ENCODE data around the gene HDAC8.
"Not testable (repeated sequence)": the region's sequence is repeated elsewhere in the genome, so short reads cannot be mapped to it uniquely, and the experiment has no call there.

Gene HDAC8

DNA sequence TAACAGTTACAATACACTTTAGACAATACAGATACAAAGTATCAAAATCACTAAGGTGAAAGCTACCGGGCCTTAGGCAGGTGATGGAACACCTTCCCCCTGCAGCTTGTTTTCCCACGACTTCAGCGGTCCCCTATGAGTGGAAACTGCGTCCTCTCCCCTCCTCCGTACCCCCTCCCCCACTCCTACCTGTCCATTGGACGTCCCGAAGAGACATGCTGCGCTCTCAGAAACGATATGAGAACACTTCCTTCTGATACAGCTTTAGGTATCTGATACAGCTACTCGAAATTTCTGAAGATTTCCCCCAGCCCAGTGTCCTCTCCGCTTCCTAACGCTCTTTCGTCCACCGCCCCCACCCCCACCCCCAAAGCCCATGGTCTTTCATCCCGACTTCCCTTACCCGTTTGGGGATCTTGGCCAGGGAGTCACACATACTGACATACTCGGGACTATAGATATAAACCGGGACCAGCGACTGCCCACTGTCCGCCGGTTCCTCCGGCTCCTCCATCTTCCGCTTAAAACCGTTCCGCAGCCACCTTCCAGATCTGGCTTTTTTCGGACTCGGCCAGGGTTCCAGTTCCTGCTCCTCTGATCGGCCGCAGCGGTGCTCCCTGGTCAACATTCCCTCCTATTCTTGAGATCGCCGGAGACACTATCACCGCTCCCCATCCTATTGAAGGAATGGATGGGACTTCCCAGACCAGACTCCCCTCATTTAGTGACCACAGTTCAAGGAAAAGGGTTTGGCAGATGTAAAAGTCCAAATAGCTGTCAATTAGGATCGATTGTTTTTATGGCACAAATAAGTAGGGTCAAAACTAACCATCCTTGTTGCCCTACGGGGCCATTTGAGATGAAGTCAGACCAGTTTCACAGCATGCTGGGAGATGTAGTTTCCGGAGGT is at the start of gene HDAC8:
HDAC8 (minus strand) TSS at position 596 of the 910 bp plus-strand sequence; CDS start at position 514, 82 bp downstream.
- no peak for FAIRE-seq

DNA sequence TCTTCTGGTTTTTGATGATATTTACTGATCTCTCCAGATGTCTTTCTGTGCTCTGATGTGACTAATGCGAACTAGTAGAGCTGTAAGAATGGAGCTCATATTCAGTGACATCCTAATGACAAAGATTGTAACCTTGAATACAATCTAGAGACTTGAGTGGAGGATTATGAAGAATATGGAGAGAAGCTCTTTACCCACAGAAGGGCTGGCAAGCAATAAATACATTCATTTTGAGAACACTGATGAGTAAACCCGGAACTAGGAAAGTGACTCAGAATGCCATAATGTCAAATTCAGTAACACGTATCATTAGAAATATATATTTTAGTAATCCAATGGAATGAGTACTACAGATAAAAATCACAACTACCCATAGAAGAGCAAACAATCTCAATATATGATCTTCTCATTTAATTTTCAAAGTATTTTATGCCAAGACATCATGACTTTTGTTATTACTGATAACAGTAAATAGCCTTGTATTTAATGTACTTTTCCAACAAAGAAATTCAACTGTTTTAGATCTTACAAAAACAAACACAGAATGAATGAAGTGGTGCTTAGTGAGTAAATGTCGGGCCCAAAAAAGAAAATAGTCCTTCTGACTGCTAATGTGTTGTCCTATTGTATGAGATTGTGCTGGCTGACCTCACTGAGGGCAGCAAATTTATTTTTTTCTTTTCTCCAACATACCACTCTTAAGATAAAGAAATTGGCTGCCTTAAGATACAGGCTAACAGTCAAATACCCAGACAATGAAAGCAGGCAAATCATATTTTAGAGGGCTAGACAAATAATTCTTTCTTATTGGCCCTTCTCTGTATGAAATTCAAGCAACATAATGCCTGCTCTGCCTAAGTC is 49.2 kb upstream of the HDAC8 start:
- no peak for FAIRE-seq

DNA sequence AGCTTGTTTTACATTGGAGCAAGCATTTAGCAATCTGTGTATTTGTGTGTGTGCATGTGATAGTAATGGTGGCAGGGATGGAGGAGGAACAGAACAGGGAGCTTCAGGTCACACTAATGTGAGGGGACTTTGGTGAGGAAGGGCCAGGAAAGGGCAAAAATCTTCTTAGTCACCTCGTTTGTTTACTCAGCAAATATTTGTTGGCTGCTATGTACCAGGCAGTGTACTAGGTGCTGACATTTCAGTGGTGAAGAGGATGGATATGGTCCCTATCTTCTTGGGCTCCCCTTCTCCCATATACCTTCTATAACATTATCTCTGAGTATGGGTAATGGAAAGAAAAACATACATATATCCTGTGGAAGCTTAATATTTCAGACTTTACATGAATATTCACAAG is 48.5 kb upstream of the HDAC8 start:
- FAIRE-seq: no peak

DNA sequence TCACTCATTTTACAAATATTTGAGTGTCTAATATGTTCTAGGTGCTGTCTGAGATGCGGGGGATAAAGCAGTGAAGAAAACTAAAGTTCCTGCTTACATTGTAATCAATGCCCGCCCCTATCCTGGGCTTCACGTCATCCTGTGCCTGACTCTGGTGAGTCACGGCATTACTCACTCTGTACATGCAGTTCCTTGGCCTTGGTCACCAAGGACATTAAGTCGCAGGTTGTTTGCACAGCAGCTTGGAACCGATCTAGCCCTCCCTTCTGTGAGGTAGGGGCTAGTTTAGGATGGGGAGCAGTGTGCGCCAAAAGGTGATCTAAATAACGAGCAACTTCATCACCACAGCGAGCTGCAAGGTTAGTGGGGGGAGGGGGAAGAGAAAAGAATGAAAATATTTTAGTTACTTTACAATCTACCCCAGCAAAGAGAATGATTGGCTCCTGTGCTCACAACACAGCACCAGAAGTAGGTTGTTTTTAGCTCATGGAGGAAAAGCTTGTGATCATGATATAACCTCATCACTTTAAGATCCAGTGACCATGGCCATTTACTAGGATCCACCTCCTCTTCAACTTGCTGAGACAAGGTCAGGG is 48.0 kb upstream of the HDAC8 start:
- no peak for FAIRE-seq

DNA sequence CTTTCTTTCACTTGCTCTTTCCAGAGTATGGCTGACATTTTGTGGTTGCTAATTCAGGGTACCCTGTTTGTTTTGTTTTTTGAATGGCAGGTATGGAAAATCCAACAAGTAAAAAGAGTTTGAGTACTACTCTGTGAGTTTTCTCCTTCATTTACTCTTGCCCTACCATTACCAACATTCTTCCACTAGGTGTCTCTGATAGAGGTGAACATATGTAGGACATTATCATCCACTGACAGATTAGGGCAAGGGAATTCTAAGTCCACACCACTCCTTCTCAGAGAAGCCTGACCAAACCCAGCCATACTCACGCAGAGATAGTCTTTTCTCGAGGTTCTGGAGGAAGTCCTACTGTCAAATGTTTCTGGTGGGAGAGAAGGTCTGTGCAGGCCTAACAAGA is 36.7 kb upstream of the HDAC8 start:
- no peak for FAIRE-seq

GRCh38 chrX:72604705-72605104 is 32.1 kb upstream of the HDAC8 start:
- no peak for FAIRE-seq

GRCh38 chrX:72604112-72604511 is 31.5 kb upstream of the HDAC8 start:
- FAIRE-seq: no peak

DNA sequence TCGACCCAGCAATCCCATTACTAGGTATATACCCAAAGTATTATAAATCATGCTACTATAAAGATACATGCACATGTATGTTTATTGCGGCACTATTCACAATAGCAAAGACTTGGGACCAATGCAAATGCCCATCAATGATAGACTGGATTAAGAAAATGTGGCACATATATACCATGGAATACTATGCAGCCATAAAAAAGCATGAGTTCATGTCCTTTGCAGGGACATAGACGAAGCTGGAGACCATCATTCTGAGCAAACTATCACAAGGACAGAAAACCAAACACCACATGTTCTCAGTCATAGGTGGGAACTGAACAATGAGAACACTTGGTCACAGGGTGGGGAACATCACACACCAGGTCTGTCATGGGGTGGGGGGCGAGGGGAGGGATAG is 18.4 kb upstream of the HDAC8 start:
- FAIRE-seq: not testable (repeated sequence)

DNA sequence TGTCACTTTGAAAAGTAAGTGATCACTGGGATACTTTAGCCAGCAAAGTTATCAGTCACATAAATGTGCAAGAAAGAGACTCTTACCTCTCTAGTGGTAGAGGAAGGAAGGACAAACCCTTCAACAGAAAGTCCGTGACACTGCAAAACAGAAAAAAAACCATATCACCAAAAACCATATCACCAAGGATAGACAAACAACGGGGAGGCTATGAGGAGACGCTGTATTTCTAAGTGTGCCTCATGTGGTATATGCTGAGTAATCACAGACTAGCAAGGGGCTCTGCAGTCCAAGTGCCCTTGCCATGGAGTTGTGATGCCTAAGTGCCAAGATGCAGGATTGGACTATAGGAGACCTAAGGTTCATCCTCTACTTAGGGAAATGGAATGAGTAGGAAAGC is 11.5 kb upstream of the HDAC8 start:
- no peak for FAIRE-seq

- no peak for FAIRE-seq
Measured at GRCh38 chrX:72576141-72576894, 3.7 kb upstream of the HDAC8 start.

DNA sequence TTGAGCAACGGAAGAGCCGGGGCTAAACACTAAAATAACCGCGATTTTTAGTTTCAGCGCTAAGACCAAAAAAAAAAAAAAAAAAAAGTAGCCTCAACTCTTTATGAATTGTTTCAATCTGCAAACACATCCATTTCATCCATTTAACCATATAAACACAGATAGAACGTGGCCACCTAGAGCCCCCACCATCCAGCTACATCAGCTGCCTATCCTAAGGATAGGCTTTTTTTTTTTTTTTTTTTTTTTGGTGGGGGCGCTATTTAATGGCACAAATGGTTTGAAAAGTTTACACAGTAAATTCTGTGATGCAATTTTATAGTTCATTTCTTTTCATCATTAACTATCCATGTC is 492 bp upstream of the HDAC8 start:
- FAIRE-seq: no peak

DNA sequence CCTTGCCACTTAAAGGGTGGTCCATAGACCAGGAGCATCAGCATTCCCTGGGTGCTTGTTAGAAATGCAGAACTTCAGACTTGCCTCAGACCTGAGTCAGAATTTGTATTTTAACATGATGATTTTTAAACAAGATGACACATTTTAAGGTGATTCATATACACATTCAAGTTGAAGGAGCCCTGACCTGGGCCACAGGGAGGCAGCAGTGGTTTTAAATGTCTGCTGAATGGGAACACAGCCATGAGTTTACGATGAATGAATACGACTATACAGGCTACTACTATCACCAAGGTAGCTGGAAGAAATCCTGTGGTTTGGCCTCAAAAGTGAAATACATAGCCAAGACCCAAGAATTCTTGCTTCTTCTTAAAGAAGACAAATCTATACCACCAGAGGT is 2.9 kb downstream of the HDAC8 start:
- FAIRE-seq: no peak

DNA sequence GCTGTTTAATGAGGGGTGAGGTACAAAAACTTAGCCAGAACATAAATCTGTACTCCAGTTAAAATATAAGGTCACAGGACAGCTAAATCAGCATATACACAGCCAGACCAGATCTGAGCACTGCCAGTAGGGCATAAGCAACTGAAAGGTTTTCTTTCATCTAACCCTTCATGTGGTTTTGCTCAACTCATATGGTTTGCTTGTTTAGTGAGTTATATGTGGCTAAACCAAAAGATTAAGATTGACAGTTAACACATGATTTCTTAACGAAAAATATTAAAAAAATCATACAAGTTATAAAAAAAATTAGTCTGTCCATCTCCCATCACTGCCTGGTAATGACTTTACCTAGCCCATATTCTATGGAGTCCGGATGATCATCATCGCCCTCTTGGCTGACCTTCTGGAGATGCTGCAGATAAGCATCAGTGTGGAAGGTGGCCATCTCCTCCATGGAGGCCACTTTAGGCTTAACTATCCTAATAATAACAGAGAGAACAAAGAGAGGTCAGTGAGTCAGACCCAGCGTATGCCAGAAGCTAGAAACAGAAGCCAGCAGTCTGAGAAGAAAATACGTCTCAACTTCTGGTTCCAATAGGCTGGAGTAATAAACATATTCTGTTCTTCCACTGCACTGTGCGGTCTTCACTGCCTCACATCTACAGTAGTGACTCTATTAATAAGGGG is 4.1 kb downstream of the HDAC8 start:
- no peak for FAIRE-seq

DNA sequence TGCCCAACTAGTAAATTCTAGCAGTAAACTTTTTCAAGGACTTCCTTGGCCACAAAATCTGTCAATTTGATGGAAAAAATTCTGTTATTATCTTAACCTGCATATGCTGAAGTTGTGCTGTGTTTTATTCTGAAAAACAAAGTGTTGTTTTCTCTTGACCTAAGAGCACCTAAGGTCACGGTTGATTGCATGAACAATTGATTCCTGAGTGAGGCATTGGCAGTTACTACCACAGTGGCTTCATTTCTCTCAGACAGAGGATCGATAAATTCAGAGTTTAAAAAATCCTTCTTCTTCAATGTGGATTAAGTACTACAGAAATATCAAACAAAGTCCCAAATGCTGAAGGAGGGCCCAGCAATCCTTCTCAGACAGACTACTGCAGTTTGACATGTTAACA is 6.2 kb downstream of the HDAC8 start:
- FAIRE-seq: no peak

- not testable (repeated sequence) for FAIRE-seq
Measured at GRCh38 chrX:72559655-72560054, 13.0 kb downstream of the HDAC8 start.

DNA sequence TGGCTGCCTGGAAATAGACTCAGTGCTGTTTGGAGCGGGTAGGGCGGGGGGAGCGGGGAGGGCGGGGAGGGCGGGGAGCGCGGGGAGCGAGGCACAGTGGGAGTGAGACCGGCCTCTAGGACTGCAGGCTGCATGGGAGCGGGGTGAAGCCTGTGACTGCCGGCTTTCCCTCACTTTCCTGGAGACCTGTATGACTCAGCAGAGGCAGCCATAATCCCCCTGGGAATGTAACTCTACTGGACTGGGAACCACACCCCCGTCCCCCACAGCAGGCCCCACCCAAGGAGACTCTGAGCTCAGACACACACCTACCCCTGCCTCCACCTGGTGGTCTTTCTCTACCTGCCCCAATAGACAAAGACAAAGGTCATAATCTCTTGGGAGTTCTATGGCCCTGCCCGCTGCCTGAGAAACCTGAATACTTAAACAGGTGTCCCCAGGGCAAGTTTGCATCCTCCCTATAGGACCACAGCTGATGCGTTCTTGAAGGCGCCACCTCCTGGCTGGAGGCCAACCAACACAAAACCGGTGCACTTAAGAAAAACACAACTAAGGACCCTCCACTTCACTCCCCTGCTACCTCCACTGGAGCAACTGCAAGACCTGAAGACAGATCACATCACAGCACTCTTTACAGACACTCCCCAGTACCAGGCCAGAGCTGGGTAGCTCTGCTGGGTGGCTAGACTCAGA is 18.0 kb downstream of the HDAC8 start:
- no peak for FAIRE-seq

DNA sequence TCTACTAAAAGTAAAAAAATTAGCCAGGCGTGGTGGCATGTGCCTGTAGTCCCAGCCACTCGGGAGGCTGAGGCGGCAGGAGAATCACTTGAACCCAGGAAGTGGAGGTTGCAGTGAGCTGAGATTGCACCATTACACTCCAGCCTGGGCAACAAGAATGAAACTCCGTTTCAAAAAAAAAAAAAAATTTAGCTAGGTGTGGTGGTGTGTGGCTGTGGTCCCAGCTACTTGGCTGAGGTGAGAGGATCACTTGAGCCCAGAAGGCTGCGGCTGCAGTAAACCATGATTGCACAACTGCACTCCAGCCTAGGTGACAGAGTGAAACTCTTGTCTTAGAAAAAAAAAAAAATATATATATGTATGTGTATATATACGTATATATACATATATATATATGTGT is 20.2 kb downstream of the HDAC8 start:
- FAIRE-seq: not testable (repeated sequence)

- no peak for FAIRE-seq
Measured at GRCh38 chrX:72545990-72546389, 26.7 kb downstream of the HDAC8 start.

DNA sequence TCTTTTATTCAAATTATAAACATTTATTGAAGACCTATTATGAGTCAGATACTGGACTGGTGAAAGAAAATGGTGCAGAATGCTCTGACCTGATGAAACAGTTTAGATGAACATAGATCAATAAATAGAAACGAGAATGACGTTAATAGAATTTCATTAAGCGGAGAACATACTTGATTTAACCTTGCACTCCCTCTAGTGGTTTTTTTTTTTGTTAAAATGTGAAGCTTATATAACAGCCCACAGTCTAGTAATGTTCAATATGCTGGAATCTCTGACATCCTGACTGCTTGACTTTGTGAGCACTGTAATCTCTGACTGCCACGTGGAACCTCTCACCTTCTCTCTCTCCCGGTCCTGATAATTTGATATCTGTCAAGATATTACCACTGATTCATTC is 32.3 kb downstream of the HDAC8 start:
- FAIRE-seq: peak; percentile 90

DNA sequence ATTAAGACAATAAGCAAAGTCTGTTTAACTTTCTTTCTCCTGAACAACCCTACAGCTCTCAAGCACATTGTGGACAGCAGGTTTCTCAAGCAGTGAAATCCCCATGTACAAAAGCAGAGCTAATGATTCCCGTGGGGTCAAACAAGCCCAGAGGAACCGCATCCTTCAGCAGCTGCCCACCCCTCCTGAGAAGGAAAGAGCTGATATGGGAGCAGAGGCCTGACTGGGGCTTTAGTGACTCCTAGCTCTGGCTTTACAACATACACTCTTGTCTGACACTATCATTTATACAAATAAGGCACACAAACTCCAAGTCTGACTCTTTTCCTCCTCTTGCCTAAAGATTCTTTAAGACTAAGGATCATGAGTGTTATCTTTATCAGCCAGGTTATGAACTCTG is 32.8 kb downstream of the HDAC8 start:
- no peak for FAIRE-seq

- no peak for FAIRE-seq
Measured at GRCh38 chrX:72536542-72536941, 36.1 kb downstream of the HDAC8 start.

DNA sequence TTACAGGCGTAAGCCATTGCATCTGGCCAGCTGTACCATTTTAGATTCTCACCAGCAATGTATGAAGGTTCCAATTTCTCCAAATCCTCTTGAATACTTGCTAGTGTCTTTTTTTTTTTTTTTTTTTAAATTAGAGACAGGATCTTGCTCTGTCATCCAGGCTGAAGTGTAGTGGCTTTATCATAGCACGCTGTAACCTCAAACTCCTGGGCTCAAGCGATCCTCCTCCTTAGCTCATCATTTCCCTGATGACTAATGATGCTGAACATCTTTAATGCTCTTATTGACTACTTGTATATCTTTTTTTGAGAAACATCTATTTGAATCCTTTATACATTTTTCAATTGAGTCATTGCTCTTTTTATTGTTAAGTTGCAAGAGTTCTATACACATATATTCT is 40.3 kb downstream of the HDAC8 start:
- FAIRE-seq: no peak
